Body of pancreas (tissue), 4 donors: ENCODE measurements around the gene HOXC11. TPM values are rescaled to one million over a fixed set of nuclear protein-coding genes. Genes with fewer than 3 reads are reported as not detected.

Source experiments
- ATAC-seq: fragments of 150-250 bp; one replicate; pipeline ENCODE4 v1.9.1; 2016
- DNase-seq, 4 donors: peaks; one replicate each; pipeline ENCODE4 v3.0.0-alpha.2; 2019
- H3K27ac ChIP-seq, 4 donors: fragments of 200-600 bp; sonication (generic); 1 replicate in 3 of 4; 2 replicates in 1 of 4; pipeline versions ENCODE4 v1.5.1 to v1.6.1; 2016 to 2019; ENCODE audit warnings: mild to moderate bottlenecking in 1 of 4, mixed read lengths in 1 of 4, moderate library complexity in 1 of 4
- H3K27me3 ChIP-seq, 2 donors: fragments of 200-600 bp; sonication (generic); one replicate each; pipeline ENCODE4 v1.6.0; 2016; ENCODE audit warnings: mild to moderate bottlenecking in 1 of 2
- H3K36me3 ChIP-seq, 2 donors: fragments of 200-600 bp; sonication (generic); replicated peaks in 1 of 2; 2 replicates each; pipeline ENCODE4 v1.5.1; 2016; ENCODE audit warnings: low read depth in 2 of 2; ENCODE audit not compliant: insufficient read depth in 1 of 2
- H3K4me1 ChIP-seq: fragments of 200-600 bp; sonication (generic); one replicate; pipeline ENCODE4 v1.6.0; 2016
- H3K4me3 ChIP-seq, 2 donors: fragments of 200-600 bp; sonication (generic); 1 replicate in 1 of 2; 2 replicates in 1 of 2; pipeline ENCODE4 v1.5.1; 2016 to 2019
- H3K9me3 ChIP-seq, 3 donors: fragments of 200-600 bp; sonication (generic); 1 replicate in 2 of 3; 2 replicates in 1 of 3; pipeline ENCODE4 v1.5.1; 2016
- POLR2A ChIP-seq, 3 donors: fragments of 450-650 bp; IDR thresholded peaks; one replicate each; pipeline ENCODE4 v1.6.1; 2016; ENCODE audit warnings: antibody characterized with exemption in 3 of 3, mild to moderate bottlenecking in 2 of 3
- WGBS, 2 donors: methylation state at CpG; one replicate each; pipeline ENCODE4 v1.1.5; 2017; 5-methylcytosine and 5-hydroxymethylcytosine counted together
- intact Hi-C: fragments of 100-400 bp; cut with DNase I; formaldehyde crosslinking; loops from one replicate; pipeline ENCODE4 v1.15.1; 2023
- total RNA-seq, 2 donors: library from RNA; depleted of rRNA; stranded (reverse); fragments of >200 nt; gene quantifications; one replicate each; pipeline ENCODE4 v1.1.0, GENCODE V29; 2016
- TF ChIP-seq, protein P1 (sequence below), 7 experiments: fragments of 450-650 bp in 4 of 7; fragments of 200-600 bp in 3 of 7; sonication (generic) in 3 of 7; IDR thresholded peaks; one replicate each; pipeline ENCODE4 v1.5.1; 2016 to 2019; ENCODE audit warnings: antibody characterized with exemption in 7 of 7

Gene HOXC11
- total RNA-seq, 2 donors from 2014 or later = not detected

DNA sequence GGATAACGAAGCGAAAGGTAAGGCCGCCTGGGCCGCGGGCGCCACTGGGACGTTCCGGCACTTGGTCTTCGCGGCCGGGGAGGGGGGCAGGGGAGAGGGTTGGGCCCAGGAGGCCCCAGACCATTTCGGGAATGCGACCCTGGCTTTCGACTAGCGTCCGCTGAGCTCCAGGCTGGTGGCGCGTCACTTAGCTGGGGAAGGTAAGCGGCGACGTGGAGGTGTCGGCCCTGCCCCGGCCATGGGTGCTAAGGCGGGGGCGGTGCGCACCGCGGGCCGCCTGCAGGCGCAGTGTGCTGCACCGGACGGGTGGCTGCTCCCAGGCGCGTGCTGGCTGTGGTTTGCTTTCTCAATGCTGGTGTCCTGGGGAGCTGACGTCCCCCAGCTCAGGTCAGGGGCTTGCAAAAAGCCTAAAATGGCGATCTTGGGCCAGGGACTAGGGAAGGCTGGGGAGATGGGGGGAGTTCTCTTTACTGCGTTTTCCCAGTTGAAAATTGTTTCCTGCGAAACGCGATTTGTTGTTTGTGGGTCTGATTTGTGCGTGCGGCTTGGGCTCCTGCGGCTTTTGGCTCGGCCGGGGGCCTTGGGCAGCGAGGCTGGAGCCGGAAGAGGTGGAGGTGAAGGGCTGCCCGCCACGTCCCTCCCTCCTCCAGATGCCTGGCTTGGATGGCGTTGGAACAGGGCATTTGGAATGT lies 13.2 kb downstream of the HOXC11 start:
- intact Hi-C loops = no loop called here
- TF ChIP-seq POLR2A (IDR thresholded peaks at IDR 0.05) = no peak
- TF ChIP-seq, protein P1, sequence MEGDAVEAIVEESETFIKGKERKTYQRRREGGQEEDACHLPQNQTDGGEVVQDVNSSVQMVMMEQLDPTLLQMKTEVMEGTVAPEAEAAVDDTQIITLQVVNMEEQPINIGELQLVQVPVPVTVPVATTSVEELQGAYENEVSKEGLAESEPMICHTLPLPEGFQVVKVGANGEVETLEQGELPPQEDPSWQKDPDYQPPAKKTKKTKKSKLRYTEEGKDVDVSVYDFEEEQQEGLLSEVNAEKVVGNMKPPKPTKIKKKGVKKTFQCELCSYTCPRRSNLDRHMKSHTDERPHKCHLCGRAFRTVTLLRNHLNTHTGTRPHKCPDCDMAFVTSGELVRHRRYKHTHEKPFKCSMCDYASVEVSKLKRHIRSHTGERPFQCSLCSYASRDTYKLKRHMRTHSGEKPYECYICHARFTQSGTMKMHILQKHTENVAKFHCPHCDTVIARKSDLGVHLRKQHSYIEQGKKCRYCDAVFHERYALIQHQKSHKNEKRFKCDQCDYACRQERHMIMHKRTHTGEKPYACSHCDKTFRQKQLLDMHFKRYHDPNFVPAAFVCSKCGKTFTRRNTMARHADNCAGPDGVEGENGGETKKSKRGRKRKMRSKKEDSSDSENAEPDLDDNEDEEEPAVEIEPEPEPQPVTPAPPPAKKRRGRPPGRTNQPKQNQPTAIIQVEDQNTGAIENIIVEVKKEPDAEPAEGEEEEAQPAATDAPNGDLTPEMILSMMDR (IDR thresholded peaks at IDR 0.05) = no peak
- peak in 1 of 4 donors; percentile 25 for DNase-seq
- 4 to 5% methylated on average over 16 to 40 of the region's 50 CpGs for WGBS, 2 donors
- ATAC-seq = peak; percentile 46
- Histone ChIP-seq H3K9me3 (no peaks in the 10 kb centered on the region), H3K4me1 (peaks cover 27% of the 10 kb centered on the region), H3K36me3 (no peaks in the 10 kb centered on the region), H3K27me3 (peaks cover 0 to 92% of the 10 kb centered on the region in 2 donors), H3K27ac (no peak overlapping the region), H3K4me3 (no peak overlapping the region)

DNA sequence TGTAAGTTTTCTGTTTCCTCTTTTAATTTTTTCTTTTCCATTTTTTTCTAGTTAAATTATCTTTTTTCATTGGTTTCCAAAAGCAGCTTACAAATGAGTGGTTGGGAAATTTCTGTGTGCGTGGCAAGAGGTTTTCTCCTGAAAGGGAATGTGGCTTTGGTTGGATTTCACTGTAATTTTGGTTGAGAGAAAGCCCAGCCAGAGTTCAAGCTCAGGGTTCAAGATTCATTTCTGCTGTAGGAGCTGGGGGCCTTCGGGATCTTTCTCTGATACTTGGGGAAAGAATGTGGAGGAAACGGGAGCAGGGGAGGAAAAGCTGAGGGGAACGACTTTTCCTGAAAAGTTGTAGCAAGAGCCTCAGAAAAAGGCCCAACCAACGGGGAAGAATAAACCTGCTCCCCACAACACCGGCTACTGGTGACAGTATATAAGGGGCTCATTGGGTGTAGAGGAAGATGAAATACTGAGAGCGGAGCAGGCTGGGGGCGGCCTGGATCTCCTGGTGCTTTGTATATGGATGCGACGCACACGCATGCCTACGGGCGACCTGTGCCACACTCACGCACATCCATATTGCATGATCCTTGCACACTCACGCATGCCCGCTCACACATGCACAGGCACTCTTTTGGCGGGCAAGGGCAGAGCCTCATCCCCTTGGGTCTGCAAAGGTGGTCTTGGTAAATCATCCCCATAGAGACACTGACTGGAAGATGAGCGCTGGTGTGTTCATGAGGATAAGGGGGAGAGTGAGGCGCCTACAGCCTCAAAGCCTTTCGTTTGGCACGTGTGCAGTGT lies 14.0 kb downstream of the HOXC11 start:
- peaks cover 27% of the 10 kb centered on the region for H3K4me1 ChIP-seq
- H3K36me3 ChIP-seq = no peaks in the 10 kb centered on the region
- intact Hi-C loops = no loop called here
- WGBS, 2 donors = 16 to 19% methylated on average over 18 to 21 of the region's 21 CpGs
- no peak overlapping the region for H3K27ac ChIP-seq
- no peak overlapping the region for H3K4me3 ChIP-seq
- H3K9me3 ChIP-seq = no peaks in the 10 kb centered on the region
- DNase-seq (no peak), ATAC-seq (no peak)
- TF ChIP-seq, protein P1 (IDR thresholded peaks at IDR 0.05) = no peak
- no peak for TF ChIP-seq POLR2A (IDR thresholded peaks at IDR 0.05)
- H3K27me3 ChIP-seq = peaks cover 0 to 89% of the 10 kb centered on the region in 2 donors

DNA sequence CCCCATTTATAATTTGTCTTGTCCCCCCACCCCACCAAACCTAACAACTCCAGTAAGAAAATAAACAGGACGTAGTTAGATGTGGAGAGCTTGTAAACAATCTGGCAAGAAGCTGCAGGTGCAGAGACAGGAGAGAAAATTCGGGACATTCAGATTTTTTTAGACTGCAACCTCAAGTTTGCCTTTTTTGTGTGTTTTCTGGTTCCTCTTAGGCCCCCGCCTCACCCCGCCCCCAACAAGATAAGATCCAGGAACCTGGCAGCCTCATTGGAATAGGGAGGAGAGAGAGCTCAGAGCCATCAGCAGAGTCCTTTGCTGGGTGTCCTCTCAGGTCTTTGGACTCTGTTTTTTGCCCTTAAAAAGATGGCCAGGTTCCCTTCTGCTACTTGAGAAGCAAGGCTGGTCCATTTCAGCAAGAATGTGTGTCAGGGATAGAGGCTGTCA lies 14.9 kb downstream of the HOXC11 start:
- no peak for ATAC-seq
- H3K27ac ChIP-seq = no peak overlapping the region

DNA sequence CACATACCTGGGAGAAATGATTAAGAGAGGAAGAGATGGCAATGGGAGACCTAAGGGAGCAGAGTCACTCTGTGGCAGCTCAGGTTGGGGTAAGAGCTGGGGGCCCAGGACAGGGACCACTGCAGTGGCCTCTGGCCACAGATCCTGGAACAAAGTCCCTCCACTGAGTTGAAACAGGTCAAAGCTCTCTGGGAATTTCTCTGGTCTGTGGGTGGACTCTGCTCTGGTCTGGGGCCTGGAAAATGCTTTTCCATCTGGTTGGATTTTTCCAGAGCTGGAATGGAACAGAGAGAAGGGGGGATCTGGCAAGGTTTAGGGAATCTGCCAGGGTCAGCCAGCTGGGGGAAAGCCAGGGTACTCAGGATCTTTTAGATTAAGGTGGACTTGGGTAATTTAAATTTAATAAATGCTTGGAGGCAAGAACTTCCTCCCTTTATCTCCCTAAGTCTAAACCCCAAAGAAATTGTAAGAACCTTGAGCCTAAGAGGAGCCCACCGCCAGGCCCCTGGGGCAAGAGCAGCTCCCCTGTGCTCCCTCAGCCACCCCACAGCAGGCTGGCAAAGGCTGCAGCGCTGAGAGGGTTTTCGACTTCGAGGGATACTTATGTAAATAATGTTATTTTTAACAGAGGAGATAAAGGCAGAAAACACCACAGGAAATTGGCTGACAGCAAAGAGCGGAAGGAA lies 15.8 kb downstream of the HOXC11 start:
- Histone ChIP-seq H3K4me3 (no peak overlapping the region), H3K4me1 (peaks cover 27% of the 10 kb centered on the region), H3K9me3 (no peaks in the 10 kb centered on the region), H3K27ac (no peak overlapping the region), H3K36me3 (no peaks in the 10 kb centered on the region), H3K27me3 (peaks cover 3 to 78% of the 10 kb centered on the region in 2 donors)
- no peak for ATAC-seq
- TF ChIP-seq, protein P1 (IDR thresholded peaks at IDR 0.05) = no peak
- no peak for TF ChIP-seq POLR2A (IDR thresholded peaks at IDR 0.05)
- DNase-seq = no peak
- intact Hi-C loops = no loop called here
- 8 to 18% methylated on average over 5 of the region's 5 CpGs for WGBS, 2 donors

More for the DNA sequence above, 14.9 kb downstream of the HOXC11 start:
- WGBS, 2 donors = 7 to 11% methylated on average over 4 of the region's 4 CpGs
- Histone ChIP-seq H3K4me3 (no peak overlapping the region), H3K4me1 (peaks cover 27% of the 10 kb centered on the region), H3K27me3 (peaks cover 0 to 80% of the 10 kb centered on the region in 2 donors), H3K9me3 (no peaks in the 10 kb centered on the region), H3K36me3 (no peaks in the 10 kb centered on the region)
- TF ChIP-seq, protein P1 (IDR thresholded peaks at IDR 0.05) = no peak
- TF ChIP-seq POLR2A (IDR thresholded peaks at IDR 0.05) = no peak
- intact Hi-C loops = no loop called here
- no peak for DNase-seq
